ENCODE results near the gene RIIAD1.
"Not testable (repeated sequence)": the region's sequence is repeated elsewhere in the genome, so short reads cannot be mapped to it uniquely, and the experiment has no call there.

The RIIAD1 gene

DNA sequence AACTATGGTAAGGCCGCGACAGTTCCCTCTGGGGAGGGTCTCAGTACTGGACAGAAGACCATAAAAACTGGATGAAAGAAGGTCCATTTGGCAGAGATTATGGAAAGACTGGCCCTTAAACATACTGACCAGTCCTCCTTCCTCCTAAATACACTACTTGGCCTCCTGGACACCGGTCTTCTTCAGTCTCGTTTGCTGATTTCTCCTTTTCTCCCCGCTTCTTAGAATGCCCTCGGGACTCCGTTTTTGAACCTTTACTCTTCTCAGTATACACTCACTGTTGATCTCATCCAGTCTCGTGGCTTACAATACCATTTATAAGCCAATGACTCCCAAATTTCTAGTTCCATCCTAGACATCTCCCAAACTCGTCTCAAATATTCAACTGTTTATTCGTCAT is 42.7 kb downstream of the RIIAD1 start:
- H3K27me3 ChIP-seq = no peaks in the 10 kb centered on the region
- H3K36me3 ChIP-seq = peaks cover 14 to 33% (median 22%) of the 10 kb centered on the region in 3 donors
- intact Hi-C loops (cut with DNase I; ENCODE audit: low total_unique reads) = no loop called here
- H3K4me3 ChIP-seq = peak overlapping the region; percentile 69 to 75
- no peak for DNase-seq
- peaks cover 0 to 15% (median 8%) of the 10 kb centered on the region in 4 donors for H3K4me1 ChIP-seq
- peak overlapping the region; percentile 86 to 89 for H3K27ac ChIP-seq
- TF ChIP-seq, protein P1, sequence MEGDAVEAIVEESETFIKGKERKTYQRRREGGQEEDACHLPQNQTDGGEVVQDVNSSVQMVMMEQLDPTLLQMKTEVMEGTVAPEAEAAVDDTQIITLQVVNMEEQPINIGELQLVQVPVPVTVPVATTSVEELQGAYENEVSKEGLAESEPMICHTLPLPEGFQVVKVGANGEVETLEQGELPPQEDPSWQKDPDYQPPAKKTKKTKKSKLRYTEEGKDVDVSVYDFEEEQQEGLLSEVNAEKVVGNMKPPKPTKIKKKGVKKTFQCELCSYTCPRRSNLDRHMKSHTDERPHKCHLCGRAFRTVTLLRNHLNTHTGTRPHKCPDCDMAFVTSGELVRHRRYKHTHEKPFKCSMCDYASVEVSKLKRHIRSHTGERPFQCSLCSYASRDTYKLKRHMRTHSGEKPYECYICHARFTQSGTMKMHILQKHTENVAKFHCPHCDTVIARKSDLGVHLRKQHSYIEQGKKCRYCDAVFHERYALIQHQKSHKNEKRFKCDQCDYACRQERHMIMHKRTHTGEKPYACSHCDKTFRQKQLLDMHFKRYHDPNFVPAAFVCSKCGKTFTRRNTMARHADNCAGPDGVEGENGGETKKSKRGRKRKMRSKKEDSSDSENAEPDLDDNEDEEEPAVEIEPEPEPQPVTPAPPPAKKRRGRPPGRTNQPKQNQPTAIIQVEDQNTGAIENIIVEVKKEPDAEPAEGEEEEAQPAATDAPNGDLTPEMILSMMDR (IDR thresholded peaks at IDR 0.05) = no peak
- no peaks in the 10 kb centered on the region for H3K9me3 ChIP-seq

GRCh38 chr1:151768351-151769066 is 47.2 kb downstream of the RIIAD1 start:
- H3K36me3 ChIP-seq; intact Hi-C loops (cut with DNase I; ENCODE audit: low total_unique reads); H3K27me3 ChIP-seq; H3K4me1 ChIP-seq; H3K9me3 ChIP-seq; H3K27ac ChIP-seq; DNase-seq; H3K4me3 ChIP-seq: not testable (repeated sequence)

GRCh38 chr1:151769270-151769669 is 47.9 kb downstream of the RIIAD1 start:
- H3K27me3 ChIP-seq; H3K27ac ChIP-seq; DNase-seq; H3K4me1 ChIP-seq; intact Hi-C loops (cut with DNase I; ENCODE audit: low total_unique reads); H3K4me3 ChIP-seq; H3K9me3 ChIP-seq: not testable (repeated sequence)
- peaks cover 0 to 15% (median 6%) of the 10 kb centered on the region in 3 donors for H3K36me3 ChIP-seq

- intact Hi-C loops (cut with DNase I; ENCODE audit: low total_unique reads) = no loop called here
- no peaks in the 10 kb centered on the region for H3K4me1 ChIP-seq
- no peak for DNase-seq
- TF ChIP-seq, protein P1 (IDR thresholded peaks at IDR 0.05) = no peak
- no peak overlapping the region for H3K4me3 ChIP-seq
- H3K27me3 ChIP-seq = no peaks in the 10 kb centered on the region
- H3K9me3 ChIP-seq = no peaks in the 10 kb centered on the region
- H3K27ac ChIP-seq = no peak overlapping the region
- H3K36me3 ChIP-seq = peaks cover 0 to 56% (median 26%) of the 10 kb centered on the region in 3 donors
These were observed 52.4 kb downstream of the RIIAD1 start for GRCh38 chr1:151773702-151774101.

- TF ChIP-seq, protein P1 (IDR thresholded peaks at IDR 0.05) = no peak
- intact Hi-C loops (cut with DNase I; ENCODE audit: low total_unique reads) = no loop called here
These were observed 53.1 kb downstream of the RIIAD1 start for GRCh38 chr1:151774256-151774922.

GRCh38 chr1:151775894-151776664 is 54.8 kb downstream of the RIIAD1 start:
- TF ChIP-seq, protein P1 (IDR thresholded peaks at IDR 0.05) = no peak
- DNase-seq = no peak
- Histone ChIP-seq H3K27ac (no peak overlapping the region), H3K4me1 (no peaks in the 10 kb centered on the region), H3K27me3 (no peaks in the 10 kb centered on the region), H3K36me3 (peaks cover 0 to 77% (median 34%) of the 10 kb centered on the region in 3 donors), H3K9me3 (no peaks in the 10 kb centered on the region), H3K4me3 (no peak overlapping the region)
- intact Hi-C loops (cut with DNase I; ENCODE audit: low total_unique reads) = no loop called here

More at GRCh38 chr1:151774256-151774922, 53.1 kb downstream of the RIIAD1 start:
- no peak overlapping the region for H3K4me3 ChIP-seq
- no peak overlapping the region for H3K27ac ChIP-seq
- H3K36me3 ChIP-seq = peaks cover 0 to 63% (median 29%) of the 10 kb centered on the region in 3 donors
- no peaks in the 10 kb centered on the region for H3K27me3 ChIP-seq
- H3K4me1 ChIP-seq = no peaks in the 10 kb centered on the region
- no peaks in the 10 kb centered on the region for H3K9me3 ChIP-seq
- DNase-seq = no peak
